WTC11 (cell line): ENCODE results near the gene LRIG1. TPM values are rescaled to one million over a fixed set of nuclear protein-coding genes. Genes with fewer than 3 reads are reported as not detected.

Source experiments
- ATAC-seq: fragments of 200-7000 bp; cut with Tn5 transposase; 2 replicates; pipeline ENCODE4 v1.10.0; 2021; ENCODE audit warnings: mild to moderate bottlenecking, moderate library complexity
- CTCF ChIA-PET: fragments of 300-600 bp; sonication (Branson Sonifier 250); formaldehyde crosslinking; loops from one replicate; lab custom pipeline; 2021; ENCODE audit warnings: antibody characterized with exemption; lab: Charles Lee
- POLR2A ChIA-PET: fragments of 350-600 bp; sonication (Branson Sonifier 250); formaldehyde crosslinking; loops from one replicate; lab custom pipeline; 2021; ENCODE audit warnings: antibody characterized with exemption; lab: Charles Lee
- DNase-seq: peaks from one replicate; pipeline ENCODE4 v3.0.0; 2021; ENCODE audit warnings: low spot score
- H3K27ac Mint-ChIP-seq: 2 replicates; pipeline ENCODE4 v1.8.0; 2021; ENCODE audit warnings: mixed read lengths
- H3K27me3 Mint-ChIP-seq: 2 replicates; pipeline ENCODE4 v1.8.0; 2021; ENCODE audit warnings: low read depth, mild to moderate bottlenecking, moderate library complexity, mixed read lengths
- H3K36me3 Mint-ChIP-seq: 2 replicates; pipeline ENCODE4 v1.8.0; 2021; ENCODE audit warnings: mixed read lengths
- H3K4me1 Mint-ChIP-seq: 2 replicates; pipeline ENCODE4 v1.8.0; 2022; ENCODE audit warnings: mixed read lengths
- H3K4me3 Mint-ChIP-seq: 2 replicates; pipeline ENCODE4 v1.8.0; 2021; ENCODE audit warnings: mild to moderate bottlenecking, moderate library complexity, mixed read lengths
- H3K9me3 Mint-ChIP-seq: 2 replicates; pipeline ENCODE4 v1.8.0; 2021; ENCODE audit warnings: mixed read lengths
- CBFB ChIP-seq: sonication (generic); formaldehyde crosslinking; IDR thresholded peaks from 2 replicates; pipeline ENCODE4 v1.8.1; 2022; ENCODE audit warnings: mild to moderate bottlenecking, low read depth, missing genetic modification reagents
- CREM ChIP-seq: sonication (generic); formaldehyde crosslinking; IDR thresholded peaks from 2 replicates; pipeline ENCODE4 v1.8.1; 2022; ENCODE audit warnings: mild to moderate bottlenecking, missing genetic modification reagents, moderate library complexity
- EMX1 ChIP-seq: fragments of 250-450 bp; sonication (Bioruptor Pico); IDR thresholded peaks from 2 replicates; pipeline ENCODE4 v1.8.0; 2021; ENCODE audit warnings: mild to moderate bottlenecking
- ESRRA ChIP-seq: sonication (generic); formaldehyde crosslinking; IDR thresholded peaks from 2 replicates; pipeline ENCODE4 v1.8.1; 2022; ENCODE audit warnings: mild to moderate bottlenecking, missing genetic modification reagents, borderline replicate concordance
- FOXJ3 ChIP-seq: sonication (generic); formaldehyde crosslinking; IDR thresholded peaks from 2 replicates; pipeline ENCODE4 v1.9.0; 2021; ENCODE audit warnings: missing genetic modification reagents, mild to moderate bottlenecking, borderline replicate concordance
- FOXK1 ChIP-seq: sonication (generic); formaldehyde crosslinking; IDR thresholded peaks from 2 replicates; pipeline ENCODE4 v1.8.0; 2022; ENCODE audit warnings: mild to moderate bottlenecking, moderate library complexity, missing genetic modification reagents
- GABPB1 ChIP-seq: sonication (generic); formaldehyde crosslinking; IDR thresholded peaks from 2 replicates; pipeline ENCODE4 v1.8.1; 2023; ENCODE audit warnings: mild to moderate bottlenecking, missing genetic modification reagents
- NFYB ChIP-seq: sonication (generic); formaldehyde crosslinking; conservative IDR thresholded peaks from 2 replicates; pipeline ENCODE4 v1.8.0; 2022; ENCODE audit warnings: low read depth, missing genetic modification reagents
- NR1H2 ChIP-seq: sonication (generic); formaldehyde crosslinking; IDR thresholded peaks from 2 replicates; pipeline ENCODE4 v1.9.0; 2021; ENCODE audit warnings: mild to moderate bottlenecking, moderate library complexity, missing genetic modification reagents
- NR2C2 ChIP-seq: sonication (generic); formaldehyde crosslinking; IDR thresholded peaks from 2 replicates; pipeline ENCODE4 v1.8.0; 2022; ENCODE audit warnings: mild to moderate bottlenecking, missing genetic modification reagents
- NR3C1 ChIP-seq: sonication (generic); formaldehyde crosslinking; conservative IDR thresholded peaks from 2 replicates; pipeline ENCODE4 v1.8.1; 2023; ENCODE audit warnings: low read depth, mild to moderate bottlenecking, missing genetic modification reagents
- RORB ChIP-seq: fragments of 250-450 bp; sonication (Bioruptor Pico); IDR thresholded peaks from 2 replicates; pipeline ENCODE4 v1.9.0; 2021; ENCODE audit warnings: mild to moderate bottlenecking
- SMAD3 ChIP-seq: sonication (generic); formaldehyde crosslinking; IDR thresholded peaks from 2 replicates; pipeline ENCODE4 v1.8.0; 2022; ENCODE audit warnings: missing genetic modification reagents, mild to moderate bottlenecking, borderline replicate concordance
- TEAD4 ChIP-seq: sonication (generic); formaldehyde crosslinking; IDR thresholded peaks from 2 replicates; pipeline ENCODE4 v1.8.0; 2022; ENCODE audit warnings: mild to moderate bottlenecking, missing genetic modification reagents
- ZNF416 ChIP-seq: fragments of 250-450 bp; sonication (Bioruptor Pico); IDR thresholded peaks from 2 replicates; pipeline ENCODE4 v1.9.0; 2021; ENCODE audit warnings: mild to moderate bottlenecking, inconsistent platforms
- total RNA-seq: library from RNA; stranded (reverse); gene quantifications from 3 replicates; pipeline ENCODE4 v1.2.3, GENCODE V29; 2021
- TF ChIP-seq, protein P1 (sequence below): fragments of 200-600 bp; IDR thresholded peaks from 2 replicates; pipeline ENCODE4 v1.8.0; 2022; ENCODE audit warnings: antibody characterized with exemption
- TF ChIP-seq, protein P2 (sequence below): sonication (generic); formaldehyde crosslinking; IDR thresholded peaks from 2 replicates; pipeline ENCODE4 v1.8.1; 2023; ENCODE audit warnings: mild to moderate bottlenecking, missing genetic modification reagents, borderline replicate concordance
- TF ChIP-seq, protein P3 (sequence below): sonication (generic); formaldehyde crosslinking; IDR thresholded peaks from 2 replicates; pipeline ENCODE4 v1.8.0; 2022; ENCODE audit warnings: mild to moderate bottlenecking, missing genetic modification reagents
- TF ChIP-seq, protein P4 (sequence below): sonication (generic); formaldehyde crosslinking; IDR thresholded peaks from 2 replicates; pipeline ENCODE4 v1.8.0; 2023; ENCODE audit warnings: missing genetic modification reagents, mild to moderate bottlenecking, borderline replicate concordance
- TF ChIP-seq, protein P5 (sequence below): sonication (generic); formaldehyde crosslinking; IDR thresholded peaks from 2 replicates; pipeline ENCODE4 v1.8.0; 2022; ENCODE audit warnings: mild to moderate bottlenecking, missing genetic modification reagents

LRIG1 gene
- total RNA-seq, 1 experiment from 2014 or later = 105 TPM

DNA sequence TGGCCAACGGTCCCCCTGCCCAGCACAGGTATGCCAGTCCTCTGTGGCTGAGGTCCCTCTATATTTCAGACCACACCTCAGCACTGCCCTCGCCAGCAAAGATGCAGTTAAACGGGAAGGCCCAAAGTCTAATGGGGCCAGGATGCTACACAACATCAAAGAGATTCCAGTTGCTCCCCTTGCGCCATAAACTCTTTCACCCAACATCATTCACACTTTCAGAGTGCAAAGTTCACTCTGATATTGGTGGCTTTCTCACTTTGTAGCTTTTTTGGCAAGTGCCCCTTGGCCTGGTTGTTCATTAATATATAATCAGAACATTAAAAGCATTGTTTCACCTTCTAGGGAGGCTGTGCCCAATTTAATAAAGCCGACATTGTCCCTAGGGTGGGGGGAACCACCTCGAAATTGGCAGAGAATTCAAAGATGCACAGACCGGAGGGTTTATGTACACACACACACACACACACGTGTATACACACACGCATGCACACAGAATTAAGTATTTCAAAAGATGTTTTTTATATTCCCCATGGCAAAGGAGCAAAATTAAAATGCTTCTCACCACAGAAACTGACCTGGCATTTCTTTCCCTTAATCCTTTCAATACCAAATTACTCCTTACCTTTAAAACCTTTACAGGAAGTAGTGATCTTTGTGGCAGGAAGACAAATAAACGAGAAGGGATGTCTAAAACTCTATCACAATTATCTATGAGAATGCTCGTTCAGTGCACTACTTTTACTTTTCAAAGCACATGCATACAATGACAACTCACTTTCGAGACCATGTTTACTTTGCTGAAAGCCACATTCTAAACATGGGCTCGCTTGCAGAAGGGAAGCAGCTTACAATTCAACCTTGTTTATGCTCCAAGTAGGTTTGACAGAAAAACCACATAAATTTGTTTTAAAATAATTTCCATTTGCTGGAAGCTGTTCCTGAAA is 19.5 kb downstream of the LRIG1 start:
- POLR2A ChIA-PET = interaction anchor here (0.6 to 1.1 kb wide), 2 partner anchors 9 to 1095 kb away, joined by 5 read pairs; no protein-coding TSS in a partner anchor
- ATAC-seq = no peak
- TF ChIP-seq, protein P1, sequence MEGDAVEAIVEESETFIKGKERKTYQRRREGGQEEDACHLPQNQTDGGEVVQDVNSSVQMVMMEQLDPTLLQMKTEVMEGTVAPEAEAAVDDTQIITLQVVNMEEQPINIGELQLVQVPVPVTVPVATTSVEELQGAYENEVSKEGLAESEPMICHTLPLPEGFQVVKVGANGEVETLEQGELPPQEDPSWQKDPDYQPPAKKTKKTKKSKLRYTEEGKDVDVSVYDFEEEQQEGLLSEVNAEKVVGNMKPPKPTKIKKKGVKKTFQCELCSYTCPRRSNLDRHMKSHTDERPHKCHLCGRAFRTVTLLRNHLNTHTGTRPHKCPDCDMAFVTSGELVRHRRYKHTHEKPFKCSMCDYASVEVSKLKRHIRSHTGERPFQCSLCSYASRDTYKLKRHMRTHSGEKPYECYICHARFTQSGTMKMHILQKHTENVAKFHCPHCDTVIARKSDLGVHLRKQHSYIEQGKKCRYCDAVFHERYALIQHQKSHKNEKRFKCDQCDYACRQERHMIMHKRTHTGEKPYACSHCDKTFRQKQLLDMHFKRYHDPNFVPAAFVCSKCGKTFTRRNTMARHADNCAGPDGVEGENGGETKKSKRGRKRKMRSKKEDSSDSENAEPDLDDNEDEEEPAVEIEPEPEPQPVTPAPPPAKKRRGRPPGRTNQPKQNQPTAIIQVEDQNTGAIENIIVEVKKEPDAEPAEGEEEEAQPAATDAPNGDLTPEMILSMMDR = no peak
- peak; percentile 76 for TF ChIP-seq GABPB1 (CRISPR knock-in tag)
- no peak for DNase-seq
- Mint-ChIP-seq H3K27ac (peak overlapping the region; percentile 64), H3K4me1 (peaks cover 34% of the 10 kb centered on the region), H3K27me3 (no peaks in the 10 kb centered on the region), H3K4me3 (no peak overlapping the region), H3K9me3 (no peaks in the 10 kb centered on the region), H3K36me3 (peaks cover 8% of the 10 kb centered on the region; the same call in 1 of the 2 replicates)
- CTCF ChIA-PET = interaction anchor here (2.3 kb wide), 1 partner anchor 14 kb away, joined by 7 read pairs; no protein-coding TSS in a partner anchor

DNA sequence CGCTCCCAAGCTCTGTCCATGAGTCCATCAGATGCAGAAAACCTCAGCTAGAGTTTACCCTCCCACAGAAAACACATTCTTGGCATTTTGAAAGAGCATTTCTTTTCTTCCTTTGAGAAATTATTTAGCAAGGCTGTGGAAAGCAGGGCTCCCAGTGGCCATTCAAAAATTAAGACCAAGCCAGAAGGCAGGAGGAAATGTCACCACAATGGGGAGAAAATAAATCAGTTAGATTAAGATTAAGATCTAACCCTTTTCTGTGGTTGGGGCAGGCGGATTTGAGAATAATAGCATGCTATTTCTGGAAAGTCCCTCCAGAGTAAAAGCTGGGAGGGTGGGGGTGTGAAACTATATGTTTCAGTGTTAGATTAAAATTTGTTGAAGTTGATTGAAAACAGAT is 20.2 kb downstream of the LRIG1 start:
- ATAC-seq (no peak), DNase-seq (no peak)
- peaks cover 5% of the 10 kb centered on the region; the same call in 1 of the 2 replicates for H3K36me3 Mint-ChIP-seq
- ChIA-PET CTCF (no interaction called here), POLR2A (interaction anchor here (0.6 kb wide), 1 partner anchor 1094 kb away, joined by 5 read pairs; no protein-coding TSS in a partner anchor)
- peaks cover 27% of the 10 kb centered on the region for H3K4me1 Mint-ChIP-seq
- no peaks in the 10 kb centered on the region for H3K9me3 Mint-ChIP-seq
- H3K27me3 Mint-ChIP-seq = no peaks in the 10 kb centered on the region
- H3K4me3 Mint-ChIP-seq = peak overlapping the region; percentile 4; the same call in 1 of the 2 replicates
- no peak overlapping the region for H3K27ac Mint-ChIP-seq
- TF ChIP-seq CBFB (CRISPR knock-in tag) = no peak
- TF ChIP-seq, protein P2, sequence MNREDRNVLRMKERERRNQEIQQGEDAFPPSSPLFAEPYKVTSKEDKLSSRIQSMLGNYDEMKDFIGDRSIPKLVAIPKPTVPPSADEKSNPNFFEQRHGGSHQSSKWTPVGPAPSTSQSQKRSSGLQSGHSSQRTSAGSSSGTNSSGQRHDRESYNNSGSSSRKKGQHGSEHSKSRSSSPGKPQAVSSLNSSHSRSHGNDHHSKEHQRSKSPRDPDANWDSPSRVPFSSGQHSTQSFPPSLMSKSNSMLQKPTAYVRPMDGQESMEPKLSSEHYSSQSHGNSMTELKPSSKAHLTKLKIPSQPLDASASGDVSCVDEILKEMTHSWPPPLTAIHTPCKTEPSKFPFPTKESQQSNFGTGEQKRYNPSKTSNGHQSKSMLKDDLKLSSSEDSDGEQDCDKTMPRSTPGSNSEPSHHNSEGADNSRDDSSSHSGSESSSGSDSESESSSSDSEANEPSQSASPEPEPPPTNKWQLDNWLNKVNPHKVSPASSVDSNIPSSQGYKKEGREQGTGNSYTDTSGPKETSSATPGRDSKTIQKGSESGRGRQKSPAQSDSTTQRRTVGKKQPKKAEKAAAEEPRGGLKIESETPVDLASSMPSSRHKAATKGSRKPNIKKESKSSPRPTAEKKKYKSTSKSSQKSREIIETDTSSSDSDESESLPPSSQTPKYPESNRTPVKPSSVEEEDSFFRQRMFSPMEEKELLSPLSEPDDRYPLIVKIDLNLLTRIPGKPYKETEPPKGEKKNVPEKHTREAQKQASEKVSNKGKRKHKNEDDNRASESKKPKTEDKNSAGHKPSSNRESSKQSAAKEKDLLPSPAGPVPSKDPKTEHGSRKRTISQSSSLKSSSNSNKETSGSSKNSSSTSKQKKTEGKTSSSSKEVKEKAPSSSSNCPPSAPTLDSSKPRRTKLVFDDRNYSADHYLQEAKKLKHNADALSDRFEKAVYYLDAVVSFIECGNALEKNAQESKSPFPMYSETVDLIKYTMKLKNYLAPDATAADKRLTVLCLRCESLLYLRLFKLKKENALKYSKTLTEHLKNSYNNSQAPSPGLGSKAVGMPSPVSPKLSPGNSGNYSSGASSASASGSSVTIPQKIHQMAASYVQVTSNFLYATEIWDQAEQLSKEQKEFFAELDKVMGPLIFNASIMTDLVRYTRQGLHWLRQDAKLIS (CRISPR knock-in tag) = no peak
- no peak for TF ChIP-seq SMAD3 (CRISPR knock-in tag)
- no peak for TF ChIP-seq FOXK1 (CRISPR knock-in tag)
- no peak for TF ChIP-seq NR3C1 (CRISPR knock-in tag)
- TF ChIP-seq TEAD4 = no peak
- no peak for TF ChIP-seq ZNF416
- TF ChIP-seq, protein P3, sequence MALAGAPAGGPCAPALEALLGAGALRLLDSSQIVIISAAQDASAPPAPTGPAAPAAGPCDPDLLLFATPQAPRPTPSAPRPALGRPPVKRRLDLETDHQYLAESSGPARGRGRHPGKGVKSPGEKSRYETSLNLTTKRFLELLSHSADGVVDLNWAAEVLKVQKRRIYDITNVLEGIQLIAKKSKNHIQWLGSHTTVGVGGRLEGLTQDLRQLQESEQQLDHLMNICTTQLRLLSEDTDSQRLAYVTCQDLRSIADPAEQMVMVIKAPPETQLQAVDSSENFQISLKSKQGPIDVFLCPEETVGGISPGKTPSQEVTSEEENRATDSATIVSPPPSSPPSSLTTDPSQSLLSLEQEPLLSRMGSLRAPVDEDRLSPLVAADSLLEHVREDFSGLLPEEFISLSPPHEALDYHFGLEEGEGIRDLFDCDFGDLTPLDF = no peak
- TF ChIP-seq EMX1 = no peak
- TF ChIP-seq RORB (CRISPR knock-in tag) = no peak
- TF ChIP-seq CREM (CRISPR knock-in tag) = no peak
- TF ChIP-seq, protein P4, sequence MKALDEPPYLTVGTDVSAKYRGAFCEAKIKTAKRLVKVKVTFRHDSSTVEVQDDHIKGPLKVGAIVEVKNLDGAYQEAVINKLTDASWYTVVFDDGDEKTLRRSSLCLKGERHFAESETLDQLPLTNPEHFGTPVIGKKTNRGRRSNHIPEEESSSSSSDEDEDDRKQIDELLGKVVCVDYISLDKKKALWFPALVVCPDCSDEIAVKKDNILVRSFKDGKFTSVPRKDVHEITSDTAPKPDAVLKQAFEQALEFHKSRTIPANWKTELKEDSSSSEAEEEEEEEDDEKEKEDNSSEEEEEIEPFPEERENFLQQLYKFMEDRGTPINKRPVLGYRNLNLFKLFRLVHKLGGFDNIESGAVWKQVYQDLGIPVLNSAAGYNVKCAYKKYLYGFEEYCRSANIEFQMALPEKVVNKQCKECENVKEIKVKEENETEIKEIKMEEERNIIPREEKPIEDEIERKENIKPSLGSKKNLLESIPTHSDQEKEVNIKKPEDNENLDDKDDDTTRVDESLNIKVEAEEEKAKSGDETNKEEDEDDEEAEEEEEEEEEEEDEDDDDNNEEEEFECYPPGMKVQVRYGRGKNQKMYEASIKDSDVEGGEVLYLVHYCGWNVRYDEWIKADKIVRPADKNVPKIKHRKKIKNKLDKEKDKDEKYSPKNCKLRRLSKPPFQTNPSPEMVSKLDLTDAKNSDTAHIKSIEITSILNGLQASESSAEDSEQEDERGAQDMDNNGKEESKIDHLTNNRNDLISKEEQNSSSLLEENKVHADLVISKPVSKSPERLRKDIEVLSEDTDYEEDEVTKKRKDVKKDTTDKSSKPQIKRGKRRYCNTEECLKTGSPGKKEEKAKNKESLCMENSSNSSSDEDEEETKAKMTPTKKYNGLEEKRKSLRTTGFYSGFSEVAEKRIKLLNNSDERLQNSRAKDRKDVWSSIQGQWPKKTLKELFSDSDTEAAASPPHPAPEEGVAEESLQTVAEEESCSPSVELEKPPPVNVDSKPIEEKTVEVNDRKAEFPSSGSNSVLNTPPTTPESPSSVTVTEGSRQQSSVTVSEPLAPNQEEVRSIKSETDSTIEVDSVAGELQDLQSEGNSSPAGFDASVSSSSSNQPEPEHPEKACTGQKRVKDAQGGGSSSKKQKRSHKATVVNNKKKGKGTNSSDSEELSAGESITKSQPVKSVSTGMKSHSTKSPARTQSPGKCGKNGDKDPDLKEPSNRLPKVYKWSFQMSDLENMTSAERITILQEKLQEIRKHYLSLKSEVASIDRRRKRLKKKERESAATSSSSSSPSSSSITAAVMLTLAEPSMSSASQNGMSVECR (CRISPR knock-in tag) = no peak
- no peak for TF ChIP-seq FOXJ3 (CRISPR knock-in tag)
- TF ChIP-seq, protein P5, sequence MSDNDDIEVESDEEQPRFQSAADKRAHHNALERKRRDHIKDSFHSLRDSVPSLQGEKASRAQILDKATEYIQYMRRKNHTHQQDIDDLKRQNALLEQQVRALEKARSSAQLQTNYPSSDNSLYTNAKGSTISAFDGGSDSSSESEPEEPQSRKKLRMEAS (CRISPR knock-in tag) = no peak
- TF ChIP-seq NR2C2 (CRISPR knock-in tag) = no peak
- no peak for TF ChIP-seq NFYB (CRISPR knock-in tag)
- TF ChIP-seq NR1H2 (CRISPR knock-in tag) = no peak
- TF ChIP-seq ESRRA (CRISPR knock-in tag) = no peak
- TF ChIP-seq, all 79 proteins: peak for 0
